ENCODE results near the gene GABARAPL2.
"Not testable (repeated sequence)": the region's sequence is repeated elsewhere in the genome, so short reads cannot be mapped to it uniquely, and the experiment has no call there.

Gene GABARAPL2

DNA sequence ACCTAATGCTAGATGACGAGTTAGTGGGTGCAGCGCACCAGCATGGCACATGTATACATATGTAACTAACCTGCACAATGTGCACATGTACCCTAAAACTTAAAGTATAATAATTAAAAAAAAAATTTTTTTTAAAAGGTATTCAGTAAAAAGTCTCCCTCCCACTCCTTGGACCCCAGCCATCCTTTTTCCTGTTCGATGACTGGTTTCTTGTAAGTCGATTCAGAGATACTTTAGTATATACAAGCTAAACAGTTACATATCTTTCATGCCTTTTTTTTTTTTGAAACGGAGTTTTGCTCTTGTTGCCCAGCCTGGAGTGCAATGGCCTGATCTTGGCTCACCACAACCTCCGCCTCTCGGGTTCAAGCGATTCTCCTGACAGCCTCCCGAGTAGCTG is 25.7 kb downstream of the GABARAPL2 start:
- not testable (repeated sequence) for DNase-seq (ENCODE audit: low read depth)

DNA sequence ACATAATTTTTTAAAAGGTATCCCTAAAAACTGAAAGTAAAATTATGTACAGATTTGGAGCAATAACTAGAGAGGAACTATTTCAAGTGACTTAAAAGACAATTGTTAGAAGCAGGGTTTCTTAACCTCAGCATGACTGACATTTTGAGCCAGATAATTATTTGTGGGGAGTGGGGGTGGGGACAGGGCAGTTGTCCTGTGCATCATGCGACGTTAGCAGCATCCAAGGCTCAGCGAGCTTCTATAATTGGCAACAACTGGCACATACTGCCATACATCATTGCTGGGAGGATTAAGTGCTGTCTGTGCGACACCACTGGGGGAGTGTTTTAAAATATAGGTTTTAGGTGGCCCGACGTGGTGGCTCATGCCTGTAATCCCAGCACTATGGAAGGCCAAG is 27.1 kb downstream of the GABARAPL2 start:
- no peak for DNase-seq (ENCODE audit: low read depth)

DNA sequence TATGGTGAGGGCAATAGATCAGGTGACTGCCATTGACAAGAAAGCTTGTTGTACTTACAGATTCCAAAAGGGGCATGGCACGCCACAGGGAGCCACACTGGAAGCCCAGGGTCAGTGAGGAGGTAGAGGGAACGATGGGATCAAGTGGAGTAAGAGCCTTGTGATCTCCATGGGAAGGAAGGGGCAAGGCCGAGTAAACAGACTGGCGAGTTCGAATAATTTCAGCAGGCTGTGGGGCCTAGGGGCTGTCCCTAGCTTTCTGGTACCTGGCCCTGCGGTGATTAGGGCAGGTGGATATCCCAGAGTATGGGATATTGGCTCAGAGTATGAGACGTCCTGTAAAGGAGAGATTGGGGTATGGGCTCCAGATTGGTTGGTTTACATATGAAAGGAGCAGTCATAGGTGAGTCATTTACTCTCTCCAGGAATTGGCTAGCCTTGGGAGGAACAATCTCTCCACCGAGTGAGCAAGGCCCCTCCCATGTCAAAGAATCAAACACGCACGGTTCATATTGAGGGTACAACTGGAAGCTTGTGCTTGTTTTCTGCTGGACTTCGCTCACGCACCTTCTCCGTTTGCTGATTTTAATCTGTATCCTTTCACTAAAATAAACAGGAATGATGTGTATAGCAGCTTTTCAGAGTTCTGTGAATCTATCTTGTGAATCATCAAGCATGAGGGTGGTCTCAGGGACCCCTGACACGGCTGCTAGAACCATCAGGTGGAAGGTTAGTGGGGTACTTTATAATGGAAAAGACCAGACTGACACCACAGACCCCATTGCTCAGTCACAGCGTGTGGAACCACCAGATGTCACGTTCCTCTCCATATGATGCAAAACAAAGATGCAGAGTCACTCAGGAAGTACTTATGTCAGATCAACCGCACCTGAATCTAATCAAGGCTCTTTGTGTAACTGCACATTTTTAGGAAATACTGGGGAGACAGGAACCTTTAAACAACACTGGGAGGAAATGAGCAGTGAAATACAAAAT is 27.9 kb downstream of the GABARAPL2 start:
- DNase-seq (ENCODE audit: low read depth): peak; percentile 93

DNA sequence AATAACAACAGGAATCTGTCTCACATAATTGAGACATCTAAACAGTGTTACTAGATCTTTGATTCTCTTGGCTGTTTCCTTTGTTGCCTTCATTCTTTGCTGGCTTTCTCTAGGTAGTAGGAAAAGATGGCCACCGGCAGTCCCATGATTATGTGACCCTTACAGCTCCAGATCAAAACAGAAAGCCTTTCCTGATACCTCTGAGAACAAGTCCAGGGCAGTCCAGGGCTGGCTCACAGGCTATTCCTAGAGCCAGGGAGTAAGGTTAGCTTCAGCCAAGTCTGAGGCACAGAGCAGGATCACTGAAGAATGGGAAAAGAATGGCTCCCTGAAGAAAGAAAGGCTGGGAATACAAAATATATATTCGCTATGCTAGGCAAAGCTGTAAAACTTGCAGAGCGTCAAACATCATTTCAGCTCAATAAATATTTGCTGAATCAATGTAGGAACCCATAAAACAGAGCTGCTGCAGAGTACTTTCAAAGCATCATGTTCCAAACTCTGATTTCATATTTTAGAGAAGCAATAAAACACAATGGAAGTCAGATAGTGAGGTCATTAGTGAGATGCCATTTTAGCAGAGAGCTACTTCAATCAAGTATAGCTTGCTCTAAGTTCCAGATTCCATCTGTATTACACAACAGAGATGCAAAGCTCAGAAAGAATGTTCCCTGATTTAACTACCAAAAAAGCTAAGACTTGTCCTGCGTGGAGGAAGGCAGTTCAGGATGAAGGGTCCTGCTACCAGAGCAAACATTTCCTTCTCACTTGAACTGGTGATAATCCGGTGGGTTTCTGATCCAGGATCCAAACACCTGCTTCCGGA is 33.5 kb downstream of the GABARAPL2 start:
- DNase-seq (ENCODE audit: low read depth): no peak

DNA sequence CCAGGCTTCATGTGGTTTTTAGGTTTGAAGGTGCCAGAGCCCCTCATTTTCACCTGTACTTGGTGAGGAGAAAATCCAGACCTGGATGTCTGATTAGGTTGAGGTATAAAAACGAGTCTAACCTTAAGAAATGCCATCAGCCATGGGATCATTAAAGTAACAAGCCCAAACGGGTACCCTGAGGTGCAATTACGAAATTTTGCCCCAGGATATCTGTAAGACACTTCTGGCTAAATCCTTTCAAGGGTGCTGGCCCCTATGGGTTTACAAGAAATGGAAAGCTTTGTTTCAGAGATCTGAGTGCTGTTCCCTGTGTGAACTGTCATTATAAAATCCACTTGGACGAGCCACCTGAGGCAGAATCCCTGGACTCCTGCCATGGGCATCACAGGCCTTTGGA is 37.1 kb downstream of the GABARAPL2 start:
- DNase-seq (ENCODE audit: low read depth): no peak

DNA sequence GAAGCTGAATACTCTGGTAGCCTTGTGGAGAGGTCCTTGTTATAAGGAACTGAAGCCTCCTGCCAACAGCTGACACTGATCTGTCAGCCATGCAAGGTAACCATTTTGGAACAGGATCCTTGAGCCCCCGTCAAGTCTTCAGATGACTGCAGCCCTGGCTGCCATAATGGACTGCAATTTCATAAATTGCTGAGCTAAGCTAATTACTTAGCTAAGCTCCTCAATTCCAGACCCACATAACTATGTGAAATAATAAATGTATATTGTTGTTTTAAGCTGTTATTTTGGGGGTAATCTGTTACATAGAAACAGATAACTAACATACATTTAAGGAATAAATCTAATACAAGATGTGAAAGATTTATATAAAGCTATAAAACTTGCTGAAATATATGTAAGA is 40.3 kb downstream of the GABARAPL2 start:
- no peak for DNase-seq (ENCODE audit: low read depth)

DNA sequence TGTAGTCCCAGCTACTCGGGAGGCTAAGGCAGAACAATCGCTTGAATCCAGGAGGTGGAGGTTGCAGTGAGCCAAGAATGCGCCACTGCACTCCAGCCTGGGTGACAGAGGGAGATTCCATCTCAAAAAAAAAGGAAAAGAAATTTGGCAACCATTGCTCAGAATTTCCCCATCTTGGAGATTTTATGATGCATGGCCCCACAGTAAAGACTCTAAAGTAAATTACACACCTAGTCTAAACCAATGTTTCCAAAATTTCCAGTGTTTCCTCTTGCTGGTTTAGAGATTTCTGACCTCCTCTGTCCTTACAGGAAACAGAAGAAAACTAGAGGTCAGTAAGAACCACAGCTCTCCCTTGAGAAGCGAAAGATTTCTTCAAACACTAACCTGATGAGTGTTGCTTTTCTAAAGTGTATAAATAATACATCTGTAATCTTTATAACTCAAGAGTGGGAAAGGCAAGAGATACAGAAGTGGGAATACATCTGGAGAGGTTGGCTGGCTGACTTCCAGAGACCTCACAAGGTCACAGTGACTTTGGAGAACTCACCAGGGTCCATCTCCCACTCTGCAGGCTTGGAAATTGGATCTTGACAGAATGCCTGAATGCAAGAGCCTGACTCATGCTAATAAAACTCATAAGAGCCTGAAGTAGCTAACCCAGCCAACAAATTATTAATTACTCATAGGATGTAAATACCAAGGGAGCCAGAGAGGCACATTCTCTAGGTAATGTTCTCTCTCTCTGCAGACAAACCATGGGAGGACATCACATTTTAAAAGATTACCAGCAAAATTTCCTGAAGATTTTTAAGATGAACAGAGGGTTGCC is 48.1 kb downstream of the GABARAPL2 start:
- peak; percentile 85 for DNase-seq (ENCODE audit: low read depth)

DNA sequence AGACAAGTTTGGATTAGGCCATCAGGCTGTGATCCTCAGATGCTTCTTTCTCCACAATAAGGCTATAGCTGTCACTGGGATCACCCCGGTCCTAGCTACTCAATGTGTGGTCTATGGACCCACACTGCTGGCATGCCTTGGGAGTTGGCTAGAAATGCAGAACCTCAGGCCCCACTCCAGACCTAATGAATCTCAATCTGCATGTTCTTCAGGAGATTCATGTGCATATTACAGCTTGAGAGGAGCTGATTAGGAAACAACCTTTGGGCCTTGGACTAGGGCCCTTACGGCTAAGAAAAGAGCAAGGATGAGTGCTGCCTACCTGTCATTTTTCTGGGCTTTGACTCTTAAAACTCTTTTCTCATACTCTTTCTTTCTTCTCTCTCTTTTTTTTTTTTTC is 49.4 kb downstream of the GABARAPL2 start:
- DNase-seq (ENCODE audit: low read depth): no peak

DNA sequence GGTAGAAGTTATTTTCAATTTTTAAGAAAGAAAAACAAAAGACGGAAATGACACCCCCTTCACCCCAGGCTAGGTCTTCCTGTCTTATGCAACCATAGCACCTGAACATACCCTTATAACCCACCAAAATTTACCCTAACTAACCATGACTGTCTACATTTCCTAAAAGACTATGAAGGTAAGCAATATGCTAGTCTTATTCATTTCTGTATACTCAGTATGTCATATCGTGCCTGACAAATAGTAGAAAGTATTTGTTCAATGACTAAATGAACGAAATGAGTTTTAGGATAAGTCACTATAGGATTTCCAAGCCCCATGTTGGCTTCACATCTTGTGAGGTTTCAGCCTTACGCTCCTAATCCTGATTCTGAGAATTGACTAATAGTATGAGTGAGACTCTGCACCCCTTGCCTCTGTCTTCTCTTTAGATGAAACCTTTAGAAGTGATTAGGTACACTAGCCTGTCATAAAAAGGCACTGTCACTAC is 50.4 kb downstream of the GABARAPL2 start:
- no peak for DNase-seq (ENCODE audit: low read depth)

DNA sequence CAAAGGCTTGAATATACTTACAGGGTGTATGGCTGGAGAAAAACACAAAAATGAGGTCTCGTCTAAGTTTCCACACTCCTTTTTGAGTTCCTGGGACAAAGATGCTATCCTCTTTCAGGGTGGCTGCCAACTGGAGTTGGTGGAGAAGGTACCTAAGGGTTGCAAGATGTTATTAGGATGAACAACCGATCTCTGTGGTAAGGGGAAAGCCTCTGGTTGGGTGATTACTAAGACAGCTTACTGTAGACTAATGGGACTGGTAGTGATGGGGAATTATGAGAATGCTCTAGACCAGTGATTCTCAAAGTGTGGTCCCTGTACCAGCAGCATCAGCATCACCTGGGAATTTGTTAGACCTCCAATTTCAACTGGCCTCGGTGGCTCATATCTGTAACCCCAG is 50.9 kb downstream of the GABARAPL2 start:
- no peak for DNase-seq (ENCODE audit: low read depth)

DNA sequence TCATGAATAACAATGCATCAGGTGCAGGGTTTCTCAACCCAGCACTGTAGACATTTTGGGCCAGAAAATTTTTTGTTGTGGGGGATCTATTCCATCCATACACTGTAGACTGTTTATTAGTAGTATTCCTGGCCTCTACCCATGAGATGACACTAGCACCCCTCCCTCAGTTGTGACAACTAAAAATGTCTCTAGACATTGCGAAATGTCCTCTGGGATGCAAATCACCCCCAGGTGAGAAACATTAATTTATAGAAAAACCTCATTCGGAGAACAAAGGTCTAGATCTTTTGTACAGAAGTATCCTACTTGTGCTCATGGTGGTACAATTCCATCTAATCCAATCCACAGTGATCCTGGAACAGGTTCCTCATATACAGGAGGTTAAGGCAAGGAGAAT is 52.6 kb downstream of the GABARAPL2 start:
- DNase-seq (ENCODE audit: low read depth): no peak

DNA sequence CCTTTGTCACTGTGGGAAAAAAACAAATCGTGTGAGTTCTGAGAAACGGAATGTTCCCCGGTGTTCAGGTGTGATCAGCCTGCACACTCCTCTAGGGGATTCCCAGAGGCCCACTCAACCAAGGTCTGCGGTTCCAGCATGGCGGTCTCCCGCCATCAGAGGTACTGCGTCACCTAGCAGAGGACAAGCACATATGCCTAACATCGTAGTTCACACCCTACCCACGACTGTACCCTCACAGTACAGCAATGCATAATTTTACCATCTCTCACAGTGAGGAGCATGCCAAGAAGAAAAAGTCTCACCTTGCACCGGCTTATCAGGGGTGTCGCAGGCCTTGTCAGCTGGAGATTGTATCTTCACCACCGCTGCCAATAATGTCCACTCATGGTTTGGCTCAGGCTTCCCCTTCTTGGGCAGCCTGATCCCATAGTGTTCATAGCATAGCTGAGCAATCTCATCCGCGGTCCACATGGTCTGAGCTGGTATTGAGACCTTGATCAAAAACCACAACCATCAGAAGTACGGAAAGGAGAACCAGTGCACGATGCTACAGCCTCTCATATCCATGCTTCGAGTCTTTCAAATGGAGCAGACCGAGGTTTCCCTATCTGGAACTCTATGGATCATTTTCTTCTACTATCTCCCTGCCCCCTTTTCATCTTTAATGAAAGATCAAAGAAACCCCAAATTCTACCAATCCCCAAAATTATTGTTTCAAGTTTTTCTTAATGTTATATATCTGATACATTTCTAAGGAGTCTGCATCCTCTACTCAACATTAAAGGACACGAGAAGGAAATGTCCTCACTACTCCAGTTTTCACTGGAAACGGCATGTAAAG is 54.4 kb downstream of the GABARAPL2 start:
- DNase-seq (ENCODE audit: low read depth): no peak

DNA sequence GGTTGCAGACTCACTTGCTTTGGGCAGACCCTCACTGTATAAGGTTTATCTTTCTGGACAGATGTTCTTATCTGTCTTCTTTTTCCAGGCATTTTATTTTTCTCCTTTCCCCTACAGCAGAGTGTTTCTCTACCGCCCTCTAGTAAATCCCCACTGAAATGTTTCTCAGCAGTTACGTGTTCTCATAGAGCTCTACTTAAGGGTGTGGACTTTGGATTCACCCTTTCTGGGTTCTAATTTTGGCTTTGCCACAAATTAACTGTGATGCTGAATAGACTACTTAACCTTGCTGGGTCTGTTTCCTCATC is 54.9 kb downstream of the GABARAPL2 start:
- peak; percentile 69 for DNase-seq (ENCODE audit: low read depth)

DNA sequence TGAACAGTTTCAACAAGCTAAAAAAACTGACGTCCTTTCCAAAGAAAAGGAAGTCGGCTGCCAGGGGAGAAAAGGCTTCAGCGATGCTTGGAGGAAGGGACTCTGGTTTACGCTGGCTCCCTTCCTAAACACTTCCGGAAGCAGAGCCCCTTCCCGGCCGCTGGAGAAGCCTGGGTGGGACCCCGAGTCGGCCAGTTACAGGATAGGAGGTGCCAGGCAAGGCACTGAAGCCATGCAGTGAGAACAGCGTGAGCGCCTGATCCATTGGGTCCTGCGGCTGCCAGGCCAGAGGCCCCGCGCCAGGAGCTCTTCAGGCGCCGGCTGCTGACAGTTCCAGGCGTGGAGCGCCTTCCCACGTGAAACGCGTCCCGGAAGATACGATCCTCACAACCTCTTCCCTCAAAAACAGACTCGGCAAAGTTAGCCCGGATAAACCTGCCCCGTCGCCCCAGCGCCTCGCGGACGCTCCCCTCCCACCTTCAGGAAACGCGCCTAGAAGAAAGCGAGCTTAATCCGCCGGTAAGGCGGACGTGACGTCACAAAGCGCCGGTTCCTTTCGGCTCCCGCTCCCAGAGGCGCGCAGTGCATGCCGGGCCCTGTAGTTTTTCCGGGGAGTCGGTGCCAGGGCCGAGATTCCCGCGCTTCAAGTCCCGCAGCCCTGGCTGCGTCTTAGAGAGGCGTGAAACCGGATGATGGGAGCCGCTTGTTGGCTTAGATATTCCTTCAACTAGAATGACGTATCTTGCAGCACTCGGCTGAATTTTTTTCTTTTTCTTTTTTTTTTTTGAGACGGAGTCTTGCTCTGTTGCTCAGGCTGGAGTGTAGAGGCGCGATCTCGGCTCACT is 56.8 kb downstream of the GABARAPL2 start, which contains the start of gene ADAT1:
Gene ADAT1 (minus strand): TSS at position 521 of the 845 bp plus-strand sequence. CDS start 2,482 bp downstream, outside the sequence.
- peak; percentile 99 for DNase-seq (ENCODE audit: low read depth)

DNA sequence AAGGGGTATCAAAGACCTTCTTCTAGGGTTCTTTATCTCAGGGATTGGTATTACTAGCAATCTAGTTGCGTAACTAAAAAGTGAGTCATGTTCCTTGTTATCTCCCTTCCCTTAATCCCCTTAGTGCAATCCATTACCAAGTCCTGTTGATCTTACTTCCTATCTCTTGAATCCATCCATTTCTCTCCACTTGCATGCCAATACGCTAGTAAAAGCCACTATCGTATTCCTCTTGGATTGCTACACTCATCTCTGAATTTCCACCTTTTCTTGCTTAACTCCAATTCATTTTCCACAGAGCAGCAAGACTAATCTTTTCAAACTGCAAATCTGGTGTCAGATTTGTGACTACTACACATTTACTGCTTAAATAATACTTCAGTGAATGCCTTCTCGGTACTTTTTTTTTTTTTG is 58.7 kb downstream of the GABARAPL2 start:
- peak; percentile 52 for DNase-seq (ENCODE audit: low read depth)

DNA sequence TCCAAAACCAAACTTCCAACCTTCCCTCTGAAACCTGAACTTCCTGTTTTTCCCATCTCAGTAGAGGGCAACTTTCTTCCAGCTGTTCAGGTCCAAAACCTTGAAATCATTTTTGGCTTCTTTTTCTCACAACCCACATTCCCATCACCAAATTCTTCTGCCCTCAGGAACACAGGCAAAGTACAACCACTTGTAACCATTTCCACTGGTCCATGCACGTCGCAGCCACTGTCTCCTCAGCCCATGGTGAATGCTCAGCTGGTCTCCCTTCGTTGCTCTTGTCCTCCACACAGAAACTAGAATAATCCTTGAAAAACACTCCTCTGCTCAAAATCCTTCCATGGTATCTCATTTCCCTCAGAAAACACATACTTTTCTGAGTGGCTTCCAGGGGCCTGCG is 60.6 kb downstream of the GABARAPL2 start:
- DNase-seq (ENCODE audit: low read depth): no peak
